Measurements from ENCODE around the gene OR4F6.
"Not testable (repeated sequence)": the region's sequence is repeated elsewhere in the genome, so short reads cannot be mapped to it uniquely, and the experiment has no call there.

OR4F6 gene, protein sequence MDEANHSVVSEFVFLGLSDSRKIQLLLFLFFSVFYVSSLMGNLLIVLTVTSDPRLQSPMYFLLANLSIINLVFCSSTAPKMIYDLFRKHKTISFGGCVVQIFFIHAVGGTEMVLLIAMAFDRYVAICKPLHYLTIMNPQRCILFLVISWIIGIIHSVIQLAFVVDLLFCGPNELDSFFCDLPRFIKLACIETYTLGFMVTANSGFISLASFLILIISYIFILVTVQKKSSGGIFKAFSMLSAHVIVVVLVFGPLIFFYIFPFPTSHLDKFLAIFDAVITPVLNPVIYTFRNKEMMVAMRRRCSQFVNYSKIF

DNA sequence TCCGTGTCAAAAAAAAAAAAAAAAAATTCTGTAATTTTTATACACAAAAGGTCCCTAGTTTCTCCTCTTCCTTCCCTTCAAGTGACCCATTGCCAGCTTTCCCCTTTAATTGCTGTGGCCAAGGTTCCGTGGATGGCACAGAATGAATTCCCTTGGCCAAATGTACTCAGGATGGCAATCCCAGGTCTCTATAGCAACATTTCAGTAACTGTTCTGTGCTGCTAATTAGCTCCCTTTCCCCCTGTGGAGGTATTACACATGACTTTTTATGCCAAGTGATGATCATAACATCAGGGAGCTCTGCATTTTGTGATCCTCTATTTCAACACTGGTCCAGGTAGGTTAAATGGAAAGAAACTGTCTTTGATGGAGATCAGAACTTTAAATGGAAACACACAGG lies at the start of gene OR4F6:
TSS of gene OR4F6 (plus strand) at position 301 of the 400 bp plus-strand sequence. CDS start 2,211 bp downstream, outside the sequence.
- Histone ChIP-seq H3K36me3 (ENCODE audit: control insufficient read depth, insufficient read depth, low read length) (no peaks in the 10 kb centered on the region), H3K4me3 (ENCODE audit: low read length) (no peak within 1 kb of the TSS), H3K27me3 (ENCODE audit: control insufficient read depth, insufficient read depth, low read length) (no peaks in the 10 kb centered on the region), H3K9me3 (ENCODE audit: control insufficient read depth, low read length) (no peaks in the 10 kb centered on the region), H3K4me1 (ENCODE audit: control insufficient read depth, insufficient read depth, low read length) (no peaks in the 10 kb centered on the region), H3K9ac (ENCODE audit: low read length) (no peak within 1 kb of the TSS)

DNA sequence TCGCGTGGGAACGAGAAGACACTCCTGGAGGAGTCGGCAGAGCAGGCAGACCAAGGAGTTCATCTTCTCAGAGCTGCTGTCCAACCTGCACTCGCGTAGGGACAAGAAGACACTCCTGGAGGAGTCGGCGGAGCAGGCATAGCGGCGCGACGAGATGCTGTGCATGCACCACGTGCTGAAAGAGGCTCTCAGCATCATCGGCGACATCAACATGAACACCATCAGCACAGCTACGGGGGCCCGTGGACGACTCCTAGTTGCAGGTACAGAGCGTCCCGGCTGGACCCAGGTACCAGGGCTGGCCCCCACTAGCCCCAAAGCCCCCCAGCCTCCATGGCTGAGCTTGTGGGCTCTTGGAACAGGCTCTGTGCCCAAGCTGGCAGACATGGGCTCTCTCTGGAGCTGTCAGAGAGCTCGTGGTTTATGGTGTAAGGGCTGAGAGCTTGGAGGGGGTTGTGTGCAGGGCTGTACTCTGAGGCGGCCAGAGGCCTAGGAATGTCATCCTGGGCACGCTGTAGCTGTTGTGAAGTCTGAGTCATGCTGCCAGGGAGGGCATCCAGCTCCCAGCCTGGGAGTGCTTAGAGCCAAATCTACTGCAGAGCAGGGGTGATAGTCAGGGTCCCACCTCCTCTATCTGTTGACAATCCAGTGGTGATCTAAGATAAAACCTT lies 38.5 kb upstream of the OR4F6 start:
- not testable (repeated sequence) for H3K4me1 ChIP-seq (ENCODE audit: control insufficient read depth, insufficient read depth, low read length); H3K4me3 ChIP-seq (ENCODE audit: low read length); H3K9ac ChIP-seq (ENCODE audit: low read length); H3K36me3 ChIP-seq (ENCODE audit: control insufficient read depth, insufficient read depth, low read length); H3K27me3 ChIP-seq (ENCODE audit: control insufficient read depth, insufficient read depth, low read length); H3K9me3 ChIP-seq (ENCODE audit: control insufficient read depth, low read length)

DNA sequence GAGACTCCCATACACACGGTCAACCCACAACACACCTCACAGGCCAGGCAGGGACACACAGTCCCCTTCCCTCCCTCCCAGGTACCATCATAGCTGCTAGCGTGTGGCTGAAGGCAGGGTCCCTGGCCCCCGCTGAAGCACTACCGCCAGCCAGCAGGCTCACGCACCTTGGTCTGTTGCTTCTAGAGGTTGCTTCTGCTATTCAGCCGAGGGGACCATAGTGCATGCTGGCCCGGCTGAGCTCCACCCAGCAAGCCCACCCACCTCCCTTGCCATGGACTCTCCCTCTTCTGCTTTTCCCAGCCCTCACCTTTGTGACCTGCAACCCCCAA lies 38.0 kb upstream of the OR4F6 start:
- H3K4me1 ChIP-seq (ENCODE audit: control insufficient read depth, insufficient read depth, low read length); H3K27me3 ChIP-seq (ENCODE audit: control insufficient read depth, insufficient read depth, low read length); H3K9ac ChIP-seq (ENCODE audit: low read length); H3K4me3 ChIP-seq (ENCODE audit: low read length); H3K9me3 ChIP-seq (ENCODE audit: control insufficient read depth, low read length); H3K36me3 ChIP-seq (ENCODE audit: control insufficient read depth, insufficient read depth, low read length): not testable (repeated sequence)

DNA sequence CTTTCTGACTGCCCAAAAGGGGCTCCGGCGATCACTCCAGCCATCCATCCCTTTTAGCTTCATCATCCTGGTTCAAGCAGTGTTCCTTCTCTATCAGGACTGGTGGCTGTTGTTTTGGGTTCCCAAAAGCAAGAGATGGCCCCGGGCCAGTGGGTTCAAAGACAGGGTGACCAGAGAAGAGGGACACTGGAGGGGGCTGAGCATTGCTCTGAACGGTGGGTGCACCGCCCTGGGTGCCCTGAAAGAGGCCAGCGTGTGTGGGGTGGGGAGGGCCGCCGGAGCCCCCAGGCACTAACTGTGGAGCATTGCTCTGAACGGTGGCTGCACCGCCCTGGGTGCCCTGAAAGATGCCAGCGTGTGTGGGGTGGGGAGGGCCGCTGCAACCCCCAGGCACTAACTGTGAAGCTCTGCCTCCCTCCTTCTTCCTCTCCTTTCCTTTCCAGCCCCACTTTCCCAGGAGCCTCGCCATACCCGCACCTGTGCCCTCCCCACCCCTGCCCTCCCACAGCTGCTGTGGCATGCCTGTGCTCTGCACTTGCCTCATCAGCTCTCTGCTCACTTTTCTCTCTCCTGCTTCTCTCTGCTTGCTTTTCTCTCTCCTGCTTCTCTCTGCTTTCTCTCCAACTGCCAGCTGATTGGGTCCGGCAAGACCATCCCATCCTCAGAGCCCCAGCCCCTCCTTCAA lies 37.4 kb upstream of the OR4F6 start:
- no peak overlapping the region for H3K4me3 ChIP-seq (ENCODE audit: low read length)
- H3K9me3 ChIP-seq (ENCODE audit: control insufficient read depth, low read length) = no peaks in the 10 kb centered on the region
- no peak overlapping the region for H3K9ac ChIP-seq (ENCODE audit: low read length)
- no peaks in the 10 kb centered on the region for H3K4me1 ChIP-seq (ENCODE audit: control insufficient read depth, insufficient read depth, low read length)
- no peaks in the 10 kb centered on the region for H3K36me3 ChIP-seq (ENCODE audit: control insufficient read depth, insufficient read depth, low read length)
- no peaks in the 10 kb centered on the region for H3K27me3 ChIP-seq (ENCODE audit: control insufficient read depth, insufficient read depth, low read length)

DNA sequence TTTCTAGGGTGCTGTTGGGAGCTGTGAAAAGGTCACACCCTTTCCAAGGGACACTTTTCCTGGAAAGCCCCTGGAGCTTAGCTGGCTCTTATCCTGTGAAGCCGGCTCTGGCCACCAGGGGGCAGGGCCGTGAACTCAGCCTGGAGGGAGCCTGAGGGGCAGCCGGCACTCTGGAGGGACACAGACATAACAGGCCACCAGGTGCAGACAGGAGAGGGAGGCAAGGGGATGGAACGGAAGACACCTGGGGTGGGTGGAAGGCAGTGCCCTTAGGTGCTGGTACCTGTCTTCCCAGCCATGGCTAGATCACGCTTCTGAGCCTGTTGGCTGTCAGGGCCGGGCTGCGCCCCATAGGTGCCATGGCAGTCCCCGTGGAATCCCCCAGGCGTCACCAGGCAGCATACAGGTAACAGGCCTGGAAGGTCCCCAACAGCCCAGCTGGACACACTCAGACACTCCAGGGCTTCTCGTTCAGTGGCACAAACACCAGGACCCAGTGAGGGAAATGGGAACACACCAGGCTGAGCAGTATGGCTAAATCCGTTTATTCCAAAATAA lies 36.1 kb upstream of the OR4F6 start:
- H3K27me3 ChIP-seq (ENCODE audit: control insufficient read depth, insufficient read depth, low read length); H3K4me3 ChIP-seq (ENCODE audit: low read length); H3K4me1 ChIP-seq (ENCODE audit: control insufficient read depth, insufficient read depth, low read length); H3K9me3 ChIP-seq (ENCODE audit: control insufficient read depth, low read length); H3K36me3 ChIP-seq (ENCODE audit: control insufficient read depth, insufficient read depth, low read length); H3K9ac ChIP-seq (ENCODE audit: low read length): not testable (repeated sequence)

DNA sequence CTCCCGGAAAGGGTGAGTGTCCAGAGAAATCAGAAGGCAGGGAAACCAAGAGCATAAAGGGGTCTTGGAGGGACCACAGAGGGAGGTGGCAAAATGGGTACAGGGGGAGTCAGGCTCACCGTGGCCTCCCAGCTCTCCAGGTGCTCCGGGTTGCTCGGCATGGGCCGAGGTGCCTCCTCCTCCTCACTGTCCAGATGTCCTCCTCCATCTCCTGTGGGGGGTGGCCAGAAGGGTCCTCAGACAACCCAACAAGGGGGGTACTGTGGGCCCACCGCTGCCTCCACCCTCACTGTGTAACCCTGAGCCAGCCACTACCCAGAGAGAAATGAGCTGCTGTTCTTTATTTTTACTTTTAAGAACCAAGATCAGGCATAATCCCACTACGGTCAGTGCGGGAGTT lies 30.4 kb upstream of the OR4F6 start:
- H3K9ac ChIP-seq (ENCODE audit: low read length) = no peak overlapping the region
- no peaks in the 10 kb centered on the region for H3K36me3 ChIP-seq (ENCODE audit: control insufficient read depth, insufficient read depth, low read length)
- no peaks in the 10 kb centered on the region for H3K9me3 ChIP-seq (ENCODE audit: control insufficient read depth, low read length)
- H3K4me1 ChIP-seq (ENCODE audit: control insufficient read depth, insufficient read depth, low read length) = peaks cover 3% of the 10 kb centered on the region
- H3K4me3 ChIP-seq (ENCODE audit: low read length) = no peak overlapping the region
- no peaks in the 10 kb centered on the region for H3K27me3 ChIP-seq (ENCODE audit: control insufficient read depth, insufficient read depth, low read length)

DNA sequence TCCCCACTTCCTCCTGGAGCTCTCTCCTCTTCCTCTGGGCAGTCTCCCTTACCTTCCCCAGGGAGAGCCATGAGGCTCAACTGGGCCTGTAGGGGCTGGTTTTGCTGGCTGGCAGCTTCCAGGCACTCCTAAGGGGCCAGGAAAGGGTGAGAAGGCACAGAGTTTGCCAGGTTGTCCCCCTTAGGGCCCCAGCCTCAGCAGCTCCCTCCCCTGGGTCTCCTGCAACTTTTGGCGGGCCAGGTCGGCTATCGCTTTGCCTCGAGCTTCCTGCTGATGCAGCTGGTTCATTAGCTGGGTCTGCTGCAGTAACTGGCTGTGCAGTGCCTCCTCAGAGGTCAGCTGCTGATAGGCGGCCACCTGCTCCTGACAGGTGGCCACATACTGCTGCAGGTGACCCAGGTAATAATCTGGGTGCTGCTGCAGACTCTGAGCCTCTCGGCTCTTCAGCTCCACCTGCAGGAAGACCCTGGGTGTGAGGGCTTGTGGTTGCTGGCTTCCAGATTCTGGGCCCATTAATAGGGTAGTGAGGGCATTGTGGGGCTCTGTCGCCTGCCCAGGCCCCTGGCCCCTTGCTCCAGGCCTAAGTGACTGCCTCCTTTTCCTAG lies 29.7 kb upstream of the OR4F6 start:
- Histone ChIP-seq H3K4me3 (ENCODE audit: low read length) (no peak overlapping the region), H3K27me3 (ENCODE audit: control insufficient read depth, insufficient read depth, low read length) (no peaks in the 10 kb centered on the region), H3K9me3 (ENCODE audit: control insufficient read depth, low read length) (no peaks in the 10 kb centered on the region), H3K36me3 (ENCODE audit: control insufficient read depth, insufficient read depth, low read length) (no peaks in the 10 kb centered on the region), H3K4me1 (ENCODE audit: control insufficient read depth, insufficient read depth, low read length) (peaks cover 10% of the 10 kb centered on the region), H3K9ac (ENCODE audit: low read length) (no peak overlapping the region)

DNA sequence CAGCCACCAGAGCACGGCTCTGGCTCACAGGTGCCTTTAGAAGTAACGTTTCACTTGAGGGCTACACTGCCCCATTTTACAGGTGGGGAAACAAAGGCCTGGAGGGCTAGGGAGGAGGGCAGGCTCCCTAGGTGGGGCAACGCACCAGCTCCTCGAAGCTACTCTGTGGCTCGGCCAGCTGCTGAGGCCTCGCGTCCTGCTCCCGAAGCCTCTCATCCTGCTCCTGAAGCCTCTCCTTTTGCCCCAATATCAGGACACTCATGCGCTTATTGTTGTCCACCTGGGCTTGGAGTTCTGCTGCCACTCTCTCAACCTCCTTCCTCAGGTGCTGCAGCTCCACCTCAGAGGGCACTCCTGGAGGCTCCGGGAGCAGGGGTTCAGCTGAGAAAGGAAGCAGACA lies 28.2 kb upstream of the OR4F6 start:
- Histone ChIP-seq H3K9ac (ENCODE audit: low read length) (no peak overlapping the region), H3K36me3 (ENCODE audit: control insufficient read depth, insufficient read depth, low read length) (no peaks in the 10 kb centered on the region), H3K4me1 (ENCODE audit: control insufficient read depth, insufficient read depth, low read length) (peaks cover 15% of the 10 kb centered on the region), H3K27me3 (ENCODE audit: control insufficient read depth, insufficient read depth, low read length) (no peaks in the 10 kb centered on the region), H3K9me3 (ENCODE audit: control insufficient read depth, low read length) (no peaks in the 10 kb centered on the region), H3K4me3 (ENCODE audit: low read length) (no peak overlapping the region)

DNA sequence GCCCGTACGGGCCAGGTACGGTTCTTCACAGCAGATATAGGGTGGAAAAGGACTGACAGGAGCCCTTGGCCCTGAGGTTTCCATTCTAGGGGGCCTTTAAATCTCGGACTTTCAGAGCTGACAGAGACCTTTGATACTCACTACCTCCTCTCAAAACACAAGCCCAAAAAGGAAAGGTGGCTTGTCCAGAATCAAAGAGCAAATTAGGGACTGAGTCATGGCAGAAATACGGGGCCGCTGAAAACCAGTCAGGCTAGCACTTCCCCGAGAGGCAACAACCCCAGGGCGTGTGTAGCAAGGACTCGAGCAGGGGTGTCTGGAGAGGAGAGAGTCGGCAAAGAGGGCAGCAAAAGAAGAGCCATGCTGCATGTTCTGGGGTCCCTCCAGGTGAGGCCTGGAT lies 24.7 kb upstream of the OR4F6 start:
- H3K27me3 ChIP-seq (ENCODE audit: control insufficient read depth, insufficient read depth, low read length); H3K36me3 ChIP-seq (ENCODE audit: control insufficient read depth, insufficient read depth, low read length); H3K9me3 ChIP-seq (ENCODE audit: control insufficient read depth, low read length); H3K9ac ChIP-seq (ENCODE audit: low read length); H3K4me3 ChIP-seq (ENCODE audit: low read length): not testable (repeated sequence)
- H3K4me1 ChIP-seq (ENCODE audit: control insufficient read depth, insufficient read depth, low read length) = peaks cover 15% of the 10 kb centered on the region

DNA sequence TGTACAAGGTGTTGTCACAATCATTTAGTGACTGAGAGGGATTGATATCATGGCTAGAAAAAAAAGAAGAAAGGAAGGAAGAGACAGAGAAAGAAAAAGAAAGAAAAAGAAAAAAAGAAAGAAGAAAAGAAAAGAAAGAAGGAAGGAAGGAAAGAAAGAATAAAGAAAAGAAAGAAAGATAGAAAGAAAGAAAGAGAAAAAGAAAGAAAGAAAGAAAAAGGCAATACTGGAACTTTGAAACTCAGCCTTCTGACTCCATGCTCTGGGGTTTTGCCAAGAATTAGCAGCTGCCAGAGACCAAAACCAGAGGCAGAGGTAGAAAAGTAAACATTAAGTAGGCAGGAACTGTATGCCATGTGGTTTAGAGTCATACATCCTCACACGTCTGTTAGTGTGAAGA lies 23.1 kb upstream of the OR4F6 start:
- H3K9ac ChIP-seq (ENCODE audit: low read length); H3K4me3 ChIP-seq (ENCODE audit: low read length); H3K27me3 ChIP-seq (ENCODE audit: control insufficient read depth, insufficient read depth, low read length); H3K36me3 ChIP-seq (ENCODE audit: control insufficient read depth, insufficient read depth, low read length); H3K9me3 ChIP-seq (ENCODE audit: control insufficient read depth, low read length): not testable (repeated sequence)
- H3K4me1 ChIP-seq (ENCODE audit: control insufficient read depth, insufficient read depth, low read length) = peaks cover 15% of the 10 kb centered on the region

DNA sequence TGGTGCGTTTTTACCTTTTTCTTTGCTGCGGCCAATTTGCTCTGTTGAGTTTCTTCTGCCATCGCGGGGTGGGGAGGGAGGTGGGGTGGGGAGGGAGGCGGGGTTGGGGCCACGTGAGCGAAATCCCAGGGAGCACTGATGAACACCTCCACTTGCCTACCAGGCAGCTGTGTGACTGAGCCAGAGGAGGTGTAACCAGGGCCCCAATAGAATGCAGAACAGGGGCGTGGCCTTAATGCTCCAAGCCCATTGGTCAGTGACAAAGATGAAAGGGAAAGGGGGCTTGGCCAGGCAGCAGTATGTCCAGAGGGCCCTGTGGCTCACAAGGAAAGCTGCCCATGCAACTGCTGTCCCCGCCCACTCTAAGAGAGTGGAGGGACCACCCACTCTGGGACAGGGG lies 21.4 kb upstream of the OR4F6 start:
- Histone ChIP-seq H3K9ac (ENCODE audit: low read length) (no peak overlapping the region), H3K36me3 (ENCODE audit: control insufficient read depth, insufficient read depth, low read length) (no peaks in the 10 kb centered on the region), H3K27me3 (ENCODE audit: control insufficient read depth, insufficient read depth, low read length) (no peaks in the 10 kb centered on the region), H3K9me3 (ENCODE audit: control insufficient read depth, low read length) (no peaks in the 10 kb centered on the region), H3K4me1 (ENCODE audit: control insufficient read depth, insufficient read depth, low read length) (peaks cover 15% of the 10 kb centered on the region), H3K4me3 (ENCODE audit: low read length) (no peak overlapping the region)

DNA sequence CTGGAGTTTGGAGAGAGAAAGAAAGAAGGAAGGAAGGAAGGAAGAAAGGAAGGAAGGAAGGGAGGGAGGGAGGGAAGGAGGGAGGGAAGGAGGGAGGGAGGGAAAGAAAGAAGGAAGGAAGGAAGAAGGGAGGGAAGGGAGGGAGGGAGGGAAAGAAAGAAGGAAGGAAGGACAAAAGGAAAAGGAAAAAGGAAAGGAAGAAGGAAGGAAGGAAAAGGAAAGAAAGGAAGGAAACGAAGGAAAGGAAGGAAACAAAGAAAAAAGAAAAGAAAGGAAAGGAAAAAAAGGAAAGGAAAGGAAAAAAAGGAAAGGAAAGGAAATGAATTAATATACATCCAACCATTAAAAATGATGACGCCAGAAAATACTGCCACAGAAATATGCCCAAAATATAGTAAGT lies 18.7 kb upstream of the OR4F6 start:
- no peaks in the 10 kb centered on the region for H3K36me3 ChIP-seq (ENCODE audit: control insufficient read depth, insufficient read depth, low read length)
- no peaks in the 10 kb centered on the region for H3K27me3 ChIP-seq (ENCODE audit: control insufficient read depth, insufficient read depth, low read length)

More for the DNA sequence above, 18.7 kb upstream of the OR4F6 start:
- peaks cover 5% of the 10 kb centered on the region for H3K4me1 ChIP-seq (ENCODE audit: control insufficient read depth, insufficient read depth, low read length)
- no peaks in the 10 kb centered on the region for H3K9me3 ChIP-seq (ENCODE audit: control insufficient read depth, low read length)
- no peak overlapping the region for H3K9ac ChIP-seq (ENCODE audit: low read length)
- no peak overlapping the region for H3K4me3 ChIP-seq (ENCODE audit: low read length)

Measured in mucosa of stomach (tissue), 1 donor.